Fibroblast of pulmonary artery (primary cell): ENCODE data around the gene WNK2.

Experiments used
- DNase-seq: peaks from one replicate; pipeline ENCODE4 v3.0.0-alpha.2; 2010; ENCODE audit warnings: low read depth
- H3K4me3 ChIP-seq: replicated peaks from 2 replicates; pipeline ENCODE4 v1.5.1; 2011; ENCODE audit warnings: low read depth, mild to moderate bottlenecking, control low read depth, low read length, moderate library complexity
- TF ChIP-seq, protein P1 (sequence below): IDR thresholded peaks from 2 replicates; pipeline ENCODE4 v1.5.1; 2011; ENCODE audit warnings: mild to moderate bottlenecking, control low read depth, low read length, inconsistent platforms; ENCODE audit errors: missing control alignments

The WNK2 gene

GRCh38 chr9:93255994-93256877, 72.3 kb downstream of the WNK2 start:
- TF ChIP-seq, protein P1, sequence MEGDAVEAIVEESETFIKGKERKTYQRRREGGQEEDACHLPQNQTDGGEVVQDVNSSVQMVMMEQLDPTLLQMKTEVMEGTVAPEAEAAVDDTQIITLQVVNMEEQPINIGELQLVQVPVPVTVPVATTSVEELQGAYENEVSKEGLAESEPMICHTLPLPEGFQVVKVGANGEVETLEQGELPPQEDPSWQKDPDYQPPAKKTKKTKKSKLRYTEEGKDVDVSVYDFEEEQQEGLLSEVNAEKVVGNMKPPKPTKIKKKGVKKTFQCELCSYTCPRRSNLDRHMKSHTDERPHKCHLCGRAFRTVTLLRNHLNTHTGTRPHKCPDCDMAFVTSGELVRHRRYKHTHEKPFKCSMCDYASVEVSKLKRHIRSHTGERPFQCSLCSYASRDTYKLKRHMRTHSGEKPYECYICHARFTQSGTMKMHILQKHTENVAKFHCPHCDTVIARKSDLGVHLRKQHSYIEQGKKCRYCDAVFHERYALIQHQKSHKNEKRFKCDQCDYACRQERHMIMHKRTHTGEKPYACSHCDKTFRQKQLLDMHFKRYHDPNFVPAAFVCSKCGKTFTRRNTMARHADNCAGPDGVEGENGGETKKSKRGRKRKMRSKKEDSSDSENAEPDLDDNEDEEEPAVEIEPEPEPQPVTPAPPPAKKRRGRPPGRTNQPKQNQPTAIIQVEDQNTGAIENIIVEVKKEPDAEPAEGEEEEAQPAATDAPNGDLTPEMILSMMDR = no peak
- no peak for DNase-seq

DNA sequence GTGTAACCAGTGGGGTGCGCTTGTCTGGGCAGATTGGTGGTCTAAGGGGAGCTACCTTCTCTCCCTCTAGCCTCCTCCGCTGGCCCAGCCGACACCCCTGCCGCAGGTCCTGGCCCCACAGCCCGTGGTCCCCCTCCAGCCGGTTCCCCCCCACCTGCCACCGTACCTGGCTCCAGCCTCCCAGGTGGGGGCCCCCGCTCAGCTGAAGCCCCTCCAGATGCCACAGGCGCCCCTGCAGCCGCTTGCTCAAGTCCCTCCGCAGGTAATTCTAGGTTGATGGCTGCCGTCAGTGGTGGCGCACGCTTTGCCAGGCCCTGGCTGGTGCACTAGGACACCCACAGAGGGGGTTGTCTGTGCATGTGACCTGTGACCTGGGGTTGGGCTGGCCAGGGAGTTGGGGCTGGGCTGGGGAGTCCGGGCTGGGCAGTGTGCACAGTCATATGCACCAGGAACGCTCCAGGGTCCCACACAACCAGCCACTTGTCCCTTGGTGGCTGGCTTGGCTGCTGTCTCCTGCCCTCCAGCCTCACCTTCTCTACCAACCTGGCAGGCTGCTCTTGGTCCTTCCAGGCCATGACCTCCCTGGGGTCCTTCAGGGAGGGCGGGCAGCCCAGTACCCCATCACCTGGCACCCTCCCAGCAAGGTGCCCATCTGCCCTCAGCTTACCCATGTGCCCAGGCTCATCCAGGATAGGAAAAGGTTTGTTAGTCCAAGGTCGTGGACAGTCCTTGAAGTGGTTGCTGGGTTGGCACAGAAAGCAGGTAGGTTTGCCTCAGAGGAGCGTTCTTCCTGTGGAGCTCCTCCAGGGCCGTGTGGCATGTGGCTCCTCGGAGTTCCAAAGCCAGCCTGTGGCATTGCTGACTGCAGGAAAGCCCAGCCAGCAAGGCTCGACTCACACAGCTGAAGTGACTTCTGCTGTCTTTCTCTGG, 73.2 kb downstream of the WNK2 start:
- H3K4me3 ChIP-seq = no peak overlapping the region
- DNase-seq = no peak
- TF ChIP-seq, protein P1 = no peak

More at GRCh38 chr9:93255994-93256877, 72.3 kb downstream of the WNK2 start:
- H3K4me3 ChIP-seq = no peak overlapping the region

GRCh38 chr9:93257808-93258331, 73.9 kb downstream of the WNK2 start:
- H3K4me3 ChIP-seq = no peak overlapping the region
- DNase-seq = no peak
- TF ChIP-seq, protein P1 = no peak

GRCh38 chr9:93258419-93258817, 74.5 kb downstream of the WNK2 start:
- no peak for DNase-seq
- TF ChIP-seq, protein P1 = no peak
- no peak overlapping the region for H3K4me3 ChIP-seq

- DNase-seq = no peak
- TF ChIP-seq, protein P1 = no peak
- H3K4me3 ChIP-seq = no peak overlapping the region
These were observed 75.0 kb downstream of the WNK2 start for GRCh38 chr9:93258818-93259489.

DNA sequence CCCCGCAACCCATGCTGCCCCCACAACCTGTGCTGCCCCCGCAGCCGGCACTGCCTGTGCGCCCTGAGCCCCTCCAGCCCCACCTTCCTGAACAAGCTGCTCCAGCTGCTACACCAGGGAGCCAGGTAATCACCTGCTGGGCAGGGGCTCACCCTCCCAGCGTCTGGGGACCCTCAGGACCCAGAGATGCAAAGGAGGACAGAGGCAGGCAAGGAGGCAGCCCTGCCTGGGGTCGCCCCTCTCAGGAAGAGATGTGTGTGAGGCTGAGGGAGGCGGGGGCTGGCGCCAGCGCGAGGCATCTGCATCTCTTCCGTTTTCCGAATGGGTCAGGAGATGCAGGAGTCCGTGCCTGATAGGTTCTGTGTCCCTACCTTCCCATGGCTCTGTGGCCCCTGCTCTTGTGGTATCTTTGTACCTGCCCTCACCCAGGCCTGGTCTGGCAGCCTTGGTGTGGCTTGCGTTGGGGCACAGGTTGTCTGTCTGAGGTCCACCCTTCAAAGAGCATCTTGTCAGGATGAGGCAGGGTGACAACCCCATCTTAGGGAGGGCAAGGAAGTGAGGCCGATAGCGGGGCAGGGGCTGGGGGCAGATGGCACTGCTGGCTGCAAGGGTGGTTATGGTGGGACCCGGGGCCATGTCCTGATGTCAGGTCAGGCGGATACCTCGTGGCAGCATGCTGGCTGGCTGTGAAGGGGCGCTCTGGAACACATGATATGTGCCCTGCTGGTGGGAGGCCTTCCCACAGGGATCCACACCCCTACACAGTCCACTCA, 75.7 kb downstream of the WNK2 start:
- TF ChIP-seq, protein P1 = no peak
- no peak for DNase-seq
- H3K4me3 ChIP-seq = no peak overlapping the region
